HFFc6 (cell line): ENCODE measurements around the gene PSMA1. TPM values are rescaled to one million over a fixed set of nuclear protein-coding genes. Genes with fewer than 3 reads are reported as not detected.
A peak's percentile ranks its signal among the peaks of the same experiment; 100 is the strongest.
"Not testable (repeated sequence)": the region's sequence is repeated elsewhere in the genome, so short reads cannot be mapped to it uniquely, and the experiment has no call there.

Experiments
- DNase-seq: peaks from one replicate; pipeline ENCODE4 v3.0.0-alpha.2; 2018
- H3K27ac Mint-ChIP-seq: 2 replicates; pipeline ENCODE4 v1.8.0; 2020; ENCODE audit warnings: mild to moderate bottlenecking, mixed read lengths
- H3K27me3 Mint-ChIP-seq: 2 replicates; pipeline ENCODE4 v1.8.0; 2021; ENCODE audit warnings: mild to moderate bottlenecking, moderate library complexity, mixed read lengths; ENCODE audit not compliant: insufficient read depth
- H3K36me3 Mint-ChIP-seq: 2 replicates; pipeline ENCODE4 v1.8.0; 2021; ENCODE audit warnings: low read depth, mixed read lengths
- H3K4me1 Mint-ChIP-seq: 2 replicates; pipeline ENCODE4 v1.8.0; 2020; ENCODE audit warnings: low read depth, mixed read lengths
- H3K4me3 Mint-ChIP-seq: 2 replicates; pipeline ENCODE4 v1.8.0; 2020; ENCODE audit warnings: mild to moderate bottlenecking, moderate library complexity, mixed read lengths
- H3K9me3 Mint-ChIP-seq: 2 replicates; pipeline ENCODE4 v1.8.0; 2020; ENCODE audit warnings: mild to moderate bottlenecking, mixed read lengths
- long read RNA-seq: library from polyadenylated mRNA; unstranded; transcript quantifications from one replicate; pipeline ENCODE4 v2.0.0, GENCODE V29; 2019
- total RNA-seq, 6 experiments: library from RNA; stranded (reverse); fragmentation: NEBNext Ultra II Directional; extraction: Animal tissue kit (Norgen Biotek cat#: 25700); gene quantifications; 2 replicates in 1 of 6; 3 replicates in 5 of 6; pipeline ENCODE4 v1.2.3, GENCODE V29; 2021
- TF ChIP-seq, protein P1 (sequence below): fragments of 200-600 bp; sonication (generic); IDR thresholded peaks from 2 replicates; pipeline ENCODE4 v1.5.0; 2021; ENCODE audit warnings: antibody characterized with exemption, mild to moderate bottlenecking

The PSMA1 gene
- 100 to 1,000 TPM; 158 to 193 (median 173) TPM for total RNA-seq
- long read RNA-seq, transcript PSMA1-209 (10 exons, 1,527 nt): minor isoform, 8 of 298 reads
- long read RNA-seq, transcript PSMA1-201 (10 exons, 1,505 nt): major isoform, 236 of 298 reads
- long read RNA-seq, partial matches to known transcripts: 7 of 298 reads
- long read RNA-seq, other reads (novel, unspliced or antisense): 46 of 298 reads

GRCh38 chr11:14519917-14520746 lies at the start of gene PSMA1:
Gene PSMA1 (minus strand): TSS chr11:14520386. CDS start chr11:14520299, 87 bp downstream.
- H3K36me3 Mint-ChIP-seq: peaks cover 28% of the 10 kb centered on the region; the same call in 1 of the 2 replicates

DNA sequence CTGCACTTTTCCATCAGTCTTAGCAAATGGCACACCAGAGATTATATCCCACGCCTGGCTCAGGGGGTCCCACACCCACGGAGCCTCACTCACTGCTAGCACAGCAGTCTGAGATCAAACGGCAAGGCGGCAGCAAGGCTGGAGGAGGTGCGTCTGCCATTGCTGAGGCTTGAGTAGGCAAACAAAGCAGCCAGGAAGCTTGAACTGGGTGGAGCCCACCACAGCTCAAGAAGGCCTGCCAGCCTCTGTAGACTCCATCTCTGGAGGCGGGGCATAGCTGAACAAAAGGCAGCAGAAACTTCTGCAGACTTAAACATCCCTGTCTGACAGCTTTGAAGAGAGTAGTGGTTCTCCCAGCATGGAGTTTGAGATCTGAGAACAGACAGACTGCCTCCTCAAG lies 49.3 kb upstream of the PSMA1 start:
- H3K27me3 Mint-ChIP-seq, DNase-seq, H3K4me1 Mint-ChIP-seq, H3K27ac Mint-ChIP-seq, H3K4me3 Mint-ChIP-seq, H3K36me3 Mint-ChIP-seq, H3K9me3 Mint-ChIP-seq: not testable (repeated sequence)

More at GRCh38 chr11:14519917-14520746, at the start of gene PSMA1:
- H3K4me3 Mint-ChIP-seq: peak within 1 kb of the TSS; percentile 91
- TF ChIP-seq, protein P1, sequence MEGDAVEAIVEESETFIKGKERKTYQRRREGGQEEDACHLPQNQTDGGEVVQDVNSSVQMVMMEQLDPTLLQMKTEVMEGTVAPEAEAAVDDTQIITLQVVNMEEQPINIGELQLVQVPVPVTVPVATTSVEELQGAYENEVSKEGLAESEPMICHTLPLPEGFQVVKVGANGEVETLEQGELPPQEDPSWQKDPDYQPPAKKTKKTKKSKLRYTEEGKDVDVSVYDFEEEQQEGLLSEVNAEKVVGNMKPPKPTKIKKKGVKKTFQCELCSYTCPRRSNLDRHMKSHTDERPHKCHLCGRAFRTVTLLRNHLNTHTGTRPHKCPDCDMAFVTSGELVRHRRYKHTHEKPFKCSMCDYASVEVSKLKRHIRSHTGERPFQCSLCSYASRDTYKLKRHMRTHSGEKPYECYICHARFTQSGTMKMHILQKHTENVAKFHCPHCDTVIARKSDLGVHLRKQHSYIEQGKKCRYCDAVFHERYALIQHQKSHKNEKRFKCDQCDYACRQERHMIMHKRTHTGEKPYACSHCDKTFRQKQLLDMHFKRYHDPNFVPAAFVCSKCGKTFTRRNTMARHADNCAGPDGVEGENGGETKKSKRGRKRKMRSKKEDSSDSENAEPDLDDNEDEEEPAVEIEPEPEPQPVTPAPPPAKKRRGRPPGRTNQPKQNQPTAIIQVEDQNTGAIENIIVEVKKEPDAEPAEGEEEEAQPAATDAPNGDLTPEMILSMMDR: peak; percentile 72
- DNase-seq: peak; percentile 94
- H3K4me1 Mint-ChIP-seq: peaks cover 21% of the 10 kb centered on the region
- H3K27ac Mint-ChIP-seq: peak within 1 kb of the TSS; percentile 98
- H3K9me3 Mint-ChIP-seq: no peaks in the 10 kb centered on the region
- no peaks in the 10 kb centered on the region for H3K27me3 Mint-ChIP-seq

DNA sequence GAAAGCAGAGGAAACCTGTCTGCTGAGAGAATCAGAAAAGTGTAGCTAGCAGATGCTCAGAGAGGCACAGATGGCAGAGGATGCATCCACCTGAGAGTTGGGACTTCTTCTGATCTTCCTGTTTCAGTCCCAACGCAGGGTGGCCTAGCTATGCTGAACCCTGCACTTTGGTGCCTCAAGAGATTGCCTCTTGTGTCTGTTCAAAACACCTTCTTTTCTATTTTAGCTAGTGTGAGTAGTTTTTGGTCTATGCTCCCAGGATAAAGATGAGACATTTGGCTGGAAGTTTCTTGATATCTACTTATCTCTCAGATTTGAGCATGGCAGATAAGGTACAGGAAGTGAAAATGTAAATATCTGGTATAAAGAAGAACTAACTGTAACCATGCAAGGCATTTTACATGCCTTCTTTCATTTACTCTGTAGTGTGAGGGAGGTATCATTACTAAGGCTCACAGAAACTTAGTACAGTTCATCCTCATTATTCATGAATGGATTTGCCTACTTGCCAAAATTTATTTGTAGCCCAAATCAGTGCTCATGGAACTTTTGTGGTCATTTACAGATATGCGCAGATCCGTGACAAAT lies 47.0 kb upstream of the PSMA1 start:
- Mint-ChIP-seq H3K4me3 (no peak overlapping the region), H3K9me3 (no peaks in the 10 kb centered on the region), H3K27me3 (peaks cover 3% of the 10 kb centered on the region), H3K36me3 (no peaks in the 10 kb centered on the region), H3K27ac (no peak overlapping the region), H3K4me1 (no peaks in the 10 kb centered on the region)
- TF ChIP-seq, protein P1: no peak
- DNase-seq: no peak

GRCh38 chr11:14566331-14567063 lies 46.3 kb upstream of the PSMA1 start:
- H3K36me3 Mint-ChIP-seq: no peaks in the 10 kb centered on the region
- H3K9me3 Mint-ChIP-seq: no peaks in the 10 kb centered on the region
- TF ChIP-seq, protein P1: no peak
- no peaks in the 10 kb centered on the region for H3K4me1 Mint-ChIP-seq
- peaks cover under 1% of the 10 kb centered on the region for H3K27me3 Mint-ChIP-seq
- DNase-seq: no peak
- no peak overlapping the region for H3K4me3 Mint-ChIP-seq
- H3K27ac Mint-ChIP-seq: no peak overlapping the region

GRCh38 chr11:14565845-14566244 lies 45.7 kb upstream of the PSMA1 start:
- no peaks in the 10 kb centered on the region for H3K9me3 Mint-ChIP-seq

More at GRCh38 chr11:14565845-14566244, 45.7 kb upstream of the PSMA1 start:
- no peaks in the 10 kb centered on the region for H3K36me3 Mint-ChIP-seq
- no peak for DNase-seq
- H3K4me1 Mint-ChIP-seq: no peaks in the 10 kb centered on the region
- TF ChIP-seq, protein P1: no peak
- H3K27ac Mint-ChIP-seq: no peak overlapping the region
- no peaks in the 10 kb centered on the region; the same call in none of the 2 replicates for H3K27me3 Mint-ChIP-seq
- no peak overlapping the region for H3K4me3 Mint-ChIP-seq
